H4 (cell line): ENCODE measurements around the gene FICD. TPM values are rescaled to one million over a fixed set of nuclear protein-coding genes. Genes with fewer than 3 reads are reported as not detected.

ENCODE experiments used
- DNase-seq: peaks from one replicate; pipeline ENCODE4 v3.0.0-alpha.2; 2015; ENCODE audit warnings: low spot score
- total RNA-seq: library from RNA; depleted of rRNA; stranded (reverse); fragments of >200 nt; shearing (Covaris generic); gene quantifications from 2 replicates; pipeline ENCODE4 v1.2.3, GENCODE V29; 2014; rRNA removed

FICD gene
- total RNA-seq, 1 experiment from 2014 or later: 3.5 TPM

DNA sequence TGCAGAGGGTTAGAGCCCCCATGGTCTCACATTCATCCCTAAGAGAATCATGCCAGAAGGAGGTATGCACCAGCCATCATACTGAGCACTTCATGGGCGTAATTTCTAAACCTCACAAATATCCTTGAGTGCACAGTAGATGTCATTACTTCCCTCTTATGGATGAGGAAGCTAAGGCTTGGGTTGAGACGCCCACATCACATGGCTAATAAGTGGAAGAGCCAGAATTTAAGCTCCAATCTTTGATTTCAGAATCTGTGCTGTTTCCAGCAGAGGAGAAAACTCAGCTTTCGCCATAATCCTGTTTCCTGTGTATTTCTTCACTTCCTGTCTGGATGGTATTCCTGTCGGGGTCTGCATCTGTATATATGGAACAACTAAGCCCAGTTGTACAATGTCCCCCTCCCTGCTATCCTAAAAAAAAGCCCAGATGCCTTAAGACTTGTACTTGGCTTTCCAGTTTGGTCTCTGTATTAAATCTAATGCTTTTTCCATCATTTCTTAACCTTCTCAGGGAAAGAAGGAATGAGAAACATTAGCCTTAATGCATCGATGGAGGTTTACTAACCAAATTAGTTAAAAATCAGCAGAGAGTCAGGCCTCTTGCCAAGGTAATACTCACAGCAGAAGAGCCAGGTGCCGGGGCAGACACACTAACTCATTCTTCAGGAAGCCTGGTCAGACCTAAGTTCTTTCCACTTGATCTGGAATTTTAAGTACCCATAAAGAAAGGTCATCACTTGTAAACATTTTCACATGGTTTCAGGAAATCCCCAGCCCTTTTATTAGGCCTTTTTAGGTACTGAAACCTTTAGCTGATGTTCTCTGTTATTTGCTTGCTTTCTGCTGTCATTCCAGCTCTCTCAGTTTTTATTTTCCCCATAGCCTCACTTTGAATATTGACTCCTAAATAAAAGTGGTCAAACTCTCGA is 52.6 kb downstream of the FICD start:
- DNase-seq: no peak

DNA sequence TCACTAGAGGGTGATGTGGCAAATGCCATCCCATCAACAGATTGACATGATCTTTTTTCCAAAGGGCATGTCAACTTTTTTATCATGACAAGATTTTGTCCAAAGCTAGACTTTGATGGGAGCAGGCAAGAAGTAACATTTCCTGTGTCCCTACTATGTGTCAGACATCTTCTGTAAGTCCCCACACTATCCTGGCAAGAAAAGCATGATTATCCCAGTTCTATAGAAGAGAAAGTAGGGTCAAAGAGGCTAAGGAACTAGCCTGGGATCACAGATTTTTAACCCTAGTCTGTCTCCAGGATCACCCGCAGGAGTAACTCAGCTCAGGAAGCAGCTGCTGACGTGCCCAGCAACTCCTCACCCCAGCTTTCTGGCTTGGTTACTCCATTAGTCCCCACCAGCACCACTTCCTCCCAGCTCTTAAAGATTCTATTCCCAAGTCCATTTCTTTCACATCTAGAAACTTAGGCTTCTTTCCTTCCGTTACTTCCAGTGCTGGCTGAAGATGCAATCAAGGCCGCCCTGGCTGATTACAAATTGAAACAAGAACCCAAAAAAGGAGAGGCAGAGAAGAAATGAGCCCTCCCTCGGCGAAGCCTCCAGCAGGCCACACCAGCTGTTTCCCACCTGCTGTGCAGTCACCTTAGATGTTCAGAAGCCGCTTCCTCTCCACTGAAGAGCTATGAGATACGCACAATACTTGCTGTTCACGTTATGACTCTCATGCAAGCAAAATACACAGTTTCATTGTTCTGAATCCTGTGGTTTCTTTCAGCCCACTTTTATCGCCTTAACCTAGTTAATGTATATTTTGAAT is 53.5 kb downstream of the FICD start:
- DNase-seq: no peak

Other genes with a start within 250 kb of the FICD start
- 1.5 and 1.6 TPM in 2 replicates for gene CMKLR1, start 176.0 kb upstream of the FICD start, total RNA-seq
- 43.2 and 44.8 TPM in 2 replicates for gene SART3, start 45.9 kb downstream of the FICD start, total RNA-seq
- gene ISCU, start 47.3 kb downstream of the FICD start, total RNA-seq: 119 and 124 TPM in 2 replicates
- gene TMEM119, start 82.8 kb downstream of the FICD start, total RNA-seq: 1.4 and 1.9 TPM in 2 replicates
- gene SELPLG, start 118.6 kb downstream of the FICD start, total RNA-seq: 2.8 and 3.4 TPM in 2 replicates
- 49.5 and 57.7 TPM in 2 replicates for gene CORO1C, start 216.2 kb downstream of the FICD start, total RNA-seq